Measurements from ENCODE around the gene BRPF3. TPM values are rescaled to one million over a fixed set of nuclear protein-coding genes. Genes with fewer than 3 reads are reported as not detected.

Gene BRPF3
- total RNA-seq, 2 experiments from 2014 or later, result 21.6 to 21.8 TPM

DNA sequence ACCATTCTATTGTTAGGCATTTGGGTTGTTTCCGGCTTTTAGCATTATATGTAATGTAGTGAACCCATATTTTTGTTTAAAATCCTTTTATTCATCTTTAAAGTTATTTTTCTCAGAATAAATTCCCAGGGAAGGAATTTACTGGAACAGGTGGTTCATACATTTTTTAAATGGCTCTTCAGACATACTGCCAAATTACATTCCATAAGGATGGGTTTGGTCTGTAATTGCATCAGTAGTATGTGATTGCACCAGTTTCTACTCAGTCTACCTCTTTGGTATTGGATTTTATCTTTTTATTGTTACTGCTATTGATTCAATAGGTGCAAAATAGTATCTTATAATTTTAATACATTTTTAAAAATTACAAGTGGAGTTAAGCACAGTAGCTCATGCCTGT lies 27.2 kb downstream of the BRPF3 start:
- Mint-ChIP-seq H3K4me3 (no peak overlapping the region), H3K36me3 (ENCODE audit: low read depth) (peaks cover 26% of the 10 kb centered on the region), H3K27ac (no peak overlapping the region), H3K27me3 (no peaks in the 10 kb centered on the region), H3K4me1 (no peaks in the 10 kb centered on the region), H3K9me3 (no peaks in the 10 kb centered on the region)
- ChIA-PET CTCF (interaction anchor here (0.6 kb wide), 1 partner anchor 166 kb away, joined by 3 read pairs; no protein-coding TSS in a partner anchor), POLR2A (no interaction called here)
- DNase-seq, result no peak

DNA sequence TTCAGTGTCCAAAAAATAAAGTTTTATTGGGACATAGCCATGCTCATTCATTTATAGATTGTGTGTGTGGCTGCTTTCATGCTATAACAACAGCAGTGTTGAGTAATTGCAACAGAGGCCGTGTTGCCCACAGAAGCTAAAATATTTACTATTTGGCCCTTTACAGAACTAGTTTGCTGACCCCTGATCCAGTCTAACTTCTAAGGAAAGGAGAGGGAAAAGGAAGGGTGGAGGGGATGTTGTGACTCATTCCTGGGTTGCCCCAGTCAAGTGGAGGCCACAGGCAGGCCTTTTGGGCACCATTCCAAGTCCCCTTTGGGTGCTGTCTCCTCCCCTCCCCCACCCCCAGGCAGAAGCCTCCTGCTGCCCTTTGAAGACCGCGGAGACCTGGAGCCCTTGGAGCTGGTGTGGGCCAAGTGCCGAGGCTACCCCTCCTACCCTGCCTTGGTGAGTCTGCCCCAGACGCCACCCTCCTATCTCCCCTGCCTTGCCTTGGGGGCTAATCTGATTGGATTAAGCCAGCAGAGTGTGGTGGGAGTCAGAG lies 28.4 kb downstream of the BRPF3 start:
- CTCF ChIA-PET, result interaction anchor here (0.8 kb wide), 1 partner anchor 130 kb away, joined by 3 read pairs; no protein-coding TSS in a partner anchor
- Mint-ChIP-seq H3K27ac (no peak overlapping the region), H3K4me3 (no peak overlapping the region), H3K27me3 (no peaks in the 10 kb centered on the region), H3K9me3 (no peaks in the 10 kb centered on the region), H3K4me1 (no peaks in the 10 kb centered on the region), H3K36me3 (ENCODE audit: low read depth) (peaks cover 27% of the 10 kb centered on the region)
- POLR2A ChIA-PET, result no interaction called here
- DNase-seq, result no peak

DNA sequence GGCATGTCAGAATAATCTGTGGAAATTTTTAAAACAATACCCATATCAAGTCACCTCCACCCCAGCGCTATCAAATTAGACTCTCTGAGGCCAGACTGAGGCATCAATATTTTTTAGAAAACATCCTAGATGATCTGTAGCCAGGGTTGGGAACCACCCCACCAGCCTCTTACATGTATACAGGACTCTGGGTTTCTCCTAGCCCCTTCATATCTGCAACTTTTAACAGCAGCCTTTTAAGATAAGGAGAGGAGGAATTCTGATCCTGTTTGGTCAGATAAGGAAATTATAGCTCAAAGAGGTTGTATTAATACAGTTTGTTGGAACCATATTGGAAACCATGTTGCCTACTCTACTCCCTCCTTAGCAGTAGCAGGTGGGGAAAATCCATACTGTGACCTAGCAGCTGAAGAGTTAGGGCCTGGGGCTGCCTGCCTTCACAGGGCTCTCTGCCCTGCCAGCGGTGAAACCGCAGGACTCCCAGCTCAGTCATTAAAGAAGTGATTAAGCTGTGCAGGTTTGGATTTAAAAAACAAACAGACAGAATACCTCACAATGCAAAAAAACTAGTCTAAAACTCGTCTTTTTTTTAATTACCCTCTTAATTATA lies 30.0 kb downstream of the BRPF3 start:
- H3K27me3 Mint-ChIP-seq, result no peaks in the 10 kb centered on the region
- H3K9me3 Mint-ChIP-seq, result no peaks in the 10 kb centered on the region
- no peaks in the 10 kb centered on the region for H3K4me1 Mint-ChIP-seq
- H3K4me3 Mint-ChIP-seq, result no peak overlapping the region
- H3K36me3 Mint-ChIP-seq (ENCODE audit: low read depth), result peaks cover 41% of the 10 kb centered on the region
- no peak overlapping the region for H3K27ac Mint-ChIP-seq
- ChIA-PET CTCF (interaction anchor here (0.8 kb wide), 1 partner anchor 105 kb away, joined by 3 read pairs; no protein-coding TSS in a partner anchor), POLR2A (interaction anchor here (0.7 kb wide), 1 partner anchor 769 kb away, joined by 3 read pairs; no protein-coding TSS in a partner anchor)
- no peak for DNase-seq

DNA sequence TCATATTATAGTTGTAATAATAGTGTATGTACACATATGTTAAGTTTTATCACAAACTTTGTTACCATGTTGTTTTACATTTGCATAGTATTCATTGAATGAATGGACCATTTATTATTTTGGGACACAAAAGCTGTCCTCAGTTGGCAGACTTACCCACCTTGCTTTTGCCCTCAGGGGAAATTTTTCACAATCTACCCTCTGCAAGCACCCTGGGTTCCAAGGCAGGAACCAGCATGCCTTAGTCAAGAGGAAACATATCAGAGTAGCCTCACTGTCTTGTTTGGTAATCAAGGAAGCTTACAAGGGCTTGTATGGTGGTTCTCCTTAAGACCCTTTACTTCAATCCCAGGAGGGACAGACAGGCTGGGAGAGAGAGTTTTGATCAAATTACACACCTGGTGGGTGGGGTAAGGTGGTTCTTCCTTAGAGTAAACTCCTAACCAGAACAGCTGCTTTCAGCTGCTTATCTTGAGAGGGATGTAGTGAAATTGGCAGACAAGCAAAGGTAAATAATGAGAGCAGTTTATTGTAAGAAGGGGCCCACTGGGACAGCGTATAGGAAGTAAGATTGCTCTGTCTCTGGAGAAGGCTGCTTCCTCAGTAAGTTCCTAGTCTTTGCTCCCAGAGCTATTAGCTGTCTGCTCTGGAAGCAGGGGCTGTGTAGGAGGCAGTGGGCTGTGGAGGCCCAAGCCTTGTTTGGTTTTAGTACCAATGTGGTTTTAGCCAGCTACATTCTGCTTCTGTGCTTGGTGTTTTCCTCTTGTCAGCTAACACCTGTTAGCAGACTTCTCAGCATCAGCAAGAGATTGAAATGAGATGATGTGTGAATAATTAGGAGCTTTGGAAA lies 31.1 kb downstream of the BRPF3 start:
- H3K9me3 Mint-ChIP-seq, result no peaks in the 10 kb centered on the region
- H3K4me3 Mint-ChIP-seq, result no peak overlapping the region
- no peak overlapping the region for H3K27ac Mint-ChIP-seq
- ChIA-PET CTCF (no interaction called here), POLR2A (no interaction called here)
- H3K36me3 Mint-ChIP-seq (ENCODE audit: low read depth), result peaks cover 43% of the 10 kb centered on the region
- H3K27me3 Mint-ChIP-seq, result no peaks in the 10 kb centered on the region
- H3K4me1 Mint-ChIP-seq, result no peaks in the 10 kb centered on the region
- DNase-seq, result no peak

DNA sequence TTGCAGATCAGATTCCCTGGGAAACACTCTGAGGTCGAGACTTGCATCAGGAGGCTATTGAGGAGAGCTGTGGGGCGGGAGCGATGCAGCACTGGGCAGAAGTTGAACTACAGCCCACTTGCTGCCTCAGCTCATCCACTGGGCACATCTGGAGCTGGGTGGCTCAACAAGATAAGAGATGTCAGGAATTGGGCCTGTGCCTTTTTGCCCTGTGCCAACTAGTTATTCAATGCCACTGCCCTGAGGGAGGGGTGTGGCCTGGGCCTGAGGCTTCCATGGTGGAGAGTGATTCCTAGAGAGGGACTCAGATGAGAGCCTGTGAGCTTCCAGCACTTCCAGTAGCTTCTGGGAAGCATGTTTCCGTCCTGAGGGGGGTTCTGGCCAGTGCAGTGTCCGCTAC lies 32.7 kb downstream of the BRPF3 start:
- CTCF ChIA-PET, result no interaction called here
- H3K27me3 Mint-ChIP-seq, result no peaks in the 10 kb centered on the region
- DNase-seq, result no peak
- POLR2A ChIA-PET, result no interaction called here
- no peaks in the 10 kb centered on the region for H3K4me1 Mint-ChIP-seq
- no peak overlapping the region for H3K4me3 Mint-ChIP-seq
- H3K27ac Mint-ChIP-seq, result no peak overlapping the region
- peaks cover 34% of the 10 kb centered on the region for H3K36me3 Mint-ChIP-seq (ENCODE audit: low read depth)
- H3K9me3 Mint-ChIP-seq, result no peaks in the 10 kb centered on the region

DNA sequence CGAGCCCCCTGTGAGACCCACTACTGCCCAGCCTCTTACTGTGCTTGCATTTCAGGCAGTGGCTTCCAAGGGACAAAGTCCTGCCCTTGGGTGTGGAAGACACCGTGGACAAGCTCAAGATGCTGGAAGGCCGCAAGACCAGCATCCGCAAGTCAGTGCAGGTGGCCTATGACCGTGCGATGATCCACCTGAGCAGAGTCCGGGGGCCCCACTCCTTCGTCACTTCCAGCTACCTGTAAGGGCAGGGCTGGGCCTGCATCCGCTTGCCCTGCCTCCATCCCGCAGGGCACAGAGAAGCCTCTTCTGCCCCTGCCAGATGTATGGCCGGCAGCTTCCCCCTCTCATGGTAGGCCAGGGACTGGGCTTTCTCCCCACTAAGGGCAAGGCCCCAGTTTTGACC lies 33.8 kb downstream of the BRPF3 start:
- no peak overlapping the region for H3K4me3 Mint-ChIP-seq
- DNase-seq, result no peak
- H3K9me3 Mint-ChIP-seq, result no peaks in the 10 kb centered on the region
- peaks cover 30% of the 10 kb centered on the region for H3K36me3 Mint-ChIP-seq (ENCODE audit: low read depth)
- CTCF ChIA-PET, result interaction anchor here (0.8 kb wide), 1 partner anchor 107 kb away, joined by 3 read pairs; no protein-coding TSS in a partner anchor
- no peaks in the 10 kb centered on the region for H3K27me3 Mint-ChIP-seq
- H3K27ac Mint-ChIP-seq, result no peak overlapping the region
- POLR2A ChIA-PET, result interaction anchor here (1.5 kb wide), 1 partner anchor 19 kb away, joined by 3 read pairs; no protein-coding TSS in a partner anchor
- H3K4me1 Mint-ChIP-seq, result peaks cover 7% of the 10 kb centered on the region

DNA sequence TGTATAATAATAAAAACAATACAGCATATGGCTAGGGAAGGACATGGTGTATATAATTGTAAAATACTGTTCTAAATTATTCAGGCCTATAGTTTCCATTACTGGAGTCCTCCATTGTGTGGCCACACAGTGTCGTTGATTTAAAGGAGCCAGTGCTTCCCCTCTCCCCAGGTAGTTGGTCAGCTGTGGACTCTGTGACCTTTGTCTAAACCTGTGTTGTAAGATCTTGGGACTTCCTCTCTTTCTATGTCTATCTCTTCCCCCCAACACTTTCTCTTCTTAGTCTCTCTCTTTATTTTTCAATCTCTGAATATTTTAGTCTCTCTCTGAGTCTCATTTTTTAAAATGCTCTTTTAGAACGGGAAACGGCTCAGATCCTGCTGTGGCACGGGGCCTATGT lies 35.6 kb downstream of the BRPF3 start:
- H3K36me3 Mint-ChIP-seq (ENCODE audit: low read depth), result peaks cover 25% of the 10 kb centered on the region
- H3K9me3 Mint-ChIP-seq, result no peaks in the 10 kb centered on the region
- no peaks in the 10 kb centered on the region for H3K27me3 Mint-ChIP-seq
- CTCF ChIA-PET, result no interaction called here
- H3K4me3 Mint-ChIP-seq, result no peak overlapping the region
- POLR2A ChIA-PET, result no interaction called here
- DNase-seq, result no peak
- H3K4me1 Mint-ChIP-seq, result peaks cover 9% of the 10 kb centered on the region
- no peak overlapping the region for H3K27ac Mint-ChIP-seq

DNA sequence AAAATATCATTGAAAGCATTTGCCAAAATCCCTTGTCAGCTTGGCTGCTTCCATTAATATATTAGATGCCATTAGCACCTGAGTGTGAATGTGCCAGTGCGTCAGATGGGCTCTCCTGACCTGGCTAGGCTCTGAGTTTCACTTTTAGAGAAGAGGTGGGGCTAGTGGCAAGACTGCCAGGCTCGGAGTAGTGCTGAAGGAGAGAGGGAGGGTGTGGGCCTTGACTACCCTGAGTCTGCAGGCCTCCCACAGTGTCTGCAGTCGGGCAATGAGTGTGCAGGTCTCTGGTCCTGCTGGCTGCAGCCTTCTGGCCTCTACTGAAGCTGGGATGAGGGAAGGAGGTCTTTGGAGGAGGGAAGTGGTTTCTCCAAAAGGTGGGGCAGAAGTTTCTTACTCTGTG lies 38.8 kb downstream of the BRPF3 start:
- peaks cover 9% of the 10 kb centered on the region for H3K4me1 Mint-ChIP-seq
- CTCF ChIA-PET, result no interaction called here
- no peak for DNase-seq
- H3K36me3 Mint-ChIP-seq (ENCODE audit: low read depth), result peaks cover 18% of the 10 kb centered on the region
- H3K9me3 Mint-ChIP-seq, result no peaks in the 10 kb centered on the region
- H3K4me3 Mint-ChIP-seq, result no peak overlapping the region
- no peaks in the 10 kb centered on the region for H3K27me3 Mint-ChIP-seq
- H3K27ac Mint-ChIP-seq, result no peak overlapping the region
- POLR2A ChIA-PET, result no interaction called here

DNA sequence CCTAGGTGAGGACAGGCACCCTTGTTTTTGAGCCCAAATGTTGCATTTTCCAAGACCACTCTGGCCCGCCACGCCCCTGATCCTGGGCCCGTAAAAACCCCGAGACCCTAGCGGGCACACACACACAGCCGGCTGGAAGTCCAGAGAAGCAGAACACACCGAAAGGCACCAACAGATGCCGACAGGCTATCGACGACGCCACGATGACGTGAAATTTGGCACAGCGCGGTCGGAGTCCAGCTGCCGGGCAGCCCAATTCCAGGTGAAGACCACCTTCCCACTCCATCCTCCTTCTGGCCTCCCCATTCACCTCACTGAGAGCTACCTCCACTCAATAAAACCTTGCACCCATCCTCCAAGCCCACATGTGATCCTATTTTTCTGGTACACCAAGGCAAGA lies 39.3 kb downstream of the BRPF3 start:
- POLR2A ChIA-PET, result no interaction called here
- Mint-ChIP-seq H3K36me3 (ENCODE audit: low read depth) (peaks cover 13% of the 10 kb centered on the region), H3K27me3 (no peaks in the 10 kb centered on the region), H3K27ac (no peak overlapping the region), H3K4me1 (peaks cover 9% of the 10 kb centered on the region), H3K9me3 (no peaks in the 10 kb centered on the region), H3K4me3 (no peak overlapping the region)
- CTCF ChIA-PET, result interaction anchor here (0.7 kb wide), 1 partner anchor 168 kb away, joined by 3 read pairs; no protein-coding TSS in a partner anchor
- DNase-seq, result no peak

DNA sequence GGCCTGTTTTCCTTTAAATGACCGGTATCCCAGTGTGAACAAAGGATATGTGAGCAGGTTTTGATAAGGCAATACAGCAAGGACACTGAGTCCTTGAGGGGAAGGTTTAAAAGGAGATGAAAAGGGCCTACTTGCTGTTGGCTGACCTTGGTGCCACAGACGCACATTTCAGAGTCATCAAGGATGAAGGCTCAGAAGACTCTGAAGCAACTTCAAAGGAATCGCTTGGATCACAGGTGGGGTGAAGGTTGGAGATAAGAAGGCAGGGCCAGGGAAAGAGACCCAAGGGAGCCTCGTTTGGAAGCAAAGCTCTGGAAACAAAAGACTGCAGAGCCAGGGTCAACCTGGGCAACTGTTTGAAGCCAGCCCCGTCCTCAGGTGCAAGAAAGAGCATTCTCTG lies 43.2 kb downstream of the BRPF3 start:
- DNase-seq, result no peak
- CTCF ChIA-PET, result no interaction called here
- H3K4me1 Mint-ChIP-seq, result peaks cover 11% of the 10 kb centered on the region
- H3K27me3 Mint-ChIP-seq, result peaks cover 11% of the 10 kb centered on the region
- H3K27ac Mint-ChIP-seq, result no peak overlapping the region
- POLR2A ChIA-PET, result no interaction called here
- no peaks in the 10 kb centered on the region for H3K9me3 Mint-ChIP-seq
- no peak overlapping the region for H3K4me3 Mint-ChIP-seq
- no peaks in the 10 kb centered on the region for H3K36me3 Mint-ChIP-seq (ENCODE audit: low read depth)

DNA sequence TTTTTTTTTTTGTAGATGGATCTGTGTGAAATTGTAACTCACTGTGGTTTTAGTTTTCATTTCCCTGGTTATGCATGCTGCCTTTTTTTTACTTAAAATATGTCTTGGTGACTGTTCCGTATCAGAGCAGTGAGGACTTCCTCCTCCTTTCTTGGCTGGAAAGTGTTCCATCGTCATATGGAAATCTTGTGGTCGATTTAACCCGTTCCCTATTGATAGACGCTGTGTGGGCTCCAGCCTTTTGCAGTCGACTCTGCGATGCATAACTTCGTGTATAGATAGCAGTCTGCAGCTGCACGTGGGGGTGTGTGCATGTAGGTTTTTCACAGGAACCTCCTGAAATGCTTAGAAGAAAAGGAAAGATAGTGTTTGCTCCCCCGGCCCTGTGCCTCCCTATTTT lies 45.2 kb downstream of the BRPF3 start:
- ChIA-PET CTCF (no interaction called here), POLR2A (no interaction called here)
- peaks cover 11% of the 10 kb centered on the region for H3K27me3 Mint-ChIP-seq
- DNase-seq, result no peak
- peaks cover 7% of the 10 kb centered on the region for H3K4me1 Mint-ChIP-seq
- H3K36me3 Mint-ChIP-seq (ENCODE audit: low read depth), result no peaks in the 10 kb centered on the region
- H3K27ac Mint-ChIP-seq, result no peak overlapping the region
- H3K4me3 Mint-ChIP-seq, result no peak overlapping the region
- H3K9me3 Mint-ChIP-seq, result no peaks in the 10 kb centered on the region

DNA sequence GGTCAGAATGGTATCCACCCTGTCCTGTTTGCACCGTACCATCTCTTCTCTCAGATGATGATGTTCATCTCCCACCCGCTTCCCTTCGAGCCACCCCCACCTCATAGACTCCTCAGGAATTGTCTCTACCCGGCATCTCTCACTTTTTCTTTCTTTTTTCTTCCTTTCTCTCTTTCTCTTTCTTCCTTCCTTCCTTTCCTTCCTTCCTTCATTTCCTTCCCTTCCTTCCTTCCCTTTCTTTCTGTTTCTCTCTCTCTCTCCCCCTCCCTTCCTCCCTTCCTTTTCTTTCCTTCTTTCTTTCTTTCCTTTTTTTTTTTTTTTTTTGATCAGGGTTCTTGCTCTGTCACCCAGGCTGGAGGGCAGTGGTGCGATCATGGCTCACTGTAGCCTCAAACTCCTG lies 45.6 kb downstream of the BRPF3 start:
- no peak for DNase-seq
- no peaks in the 10 kb centered on the region for H3K36me3 Mint-ChIP-seq (ENCODE audit: low read depth)
- H3K9me3 Mint-ChIP-seq, result no peaks in the 10 kb centered on the region
- ChIA-PET POLR2A (no interaction called here), CTCF (no interaction called here)
- H3K4me1 Mint-ChIP-seq, result peaks cover 7% of the 10 kb centered on the region
- no peak overlapping the region for H3K4me3 Mint-ChIP-seq
- no peak overlapping the region for H3K27ac Mint-ChIP-seq
- H3K27me3 Mint-ChIP-seq, result peaks cover 11% of the 10 kb centered on the region

DNA sequence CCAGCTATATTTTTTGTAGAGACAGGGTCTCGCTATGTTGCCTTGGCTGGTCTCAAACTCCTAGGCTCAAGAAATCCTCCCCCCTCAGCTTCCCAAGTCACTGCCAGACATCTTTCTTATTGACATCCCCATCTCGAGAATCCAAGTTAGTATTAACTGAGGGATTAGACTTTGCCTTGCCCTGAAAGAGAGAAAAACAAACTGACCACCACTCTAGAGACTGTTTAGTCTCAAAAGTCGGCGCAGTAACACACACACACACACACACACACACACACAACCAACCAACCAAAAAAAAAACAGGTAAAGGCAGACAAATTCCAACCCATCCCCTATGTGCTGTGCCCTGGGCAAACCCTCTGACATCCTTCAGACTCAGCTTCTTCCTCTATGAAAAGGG lies 46.1 kb downstream of the BRPF3 start:
- peaks cover 11% of the 10 kb centered on the region for H3K27me3 Mint-ChIP-seq
- H3K36me3 Mint-ChIP-seq (ENCODE audit: low read depth), result no peaks in the 10 kb centered on the region
- H3K9me3 Mint-ChIP-seq, result no peaks in the 10 kb centered on the region
- H3K4me1 Mint-ChIP-seq, result peaks cover 7% of the 10 kb centered on the region
- no peak overlapping the region for H3K4me3 Mint-ChIP-seq
- no peak overlapping the region for H3K27ac Mint-ChIP-seq
- CTCF ChIA-PET, result no interaction called here
- DNase-seq, result no peak
- POLR2A ChIA-PET, result no interaction called here
